Uterus (tissue), 2 donors: Measurements from ENCODE around the gene SMNDC1.

ENCODE experiments used
- CTCF ChIP-seq, 4 experiments: fragments of 200-600 bp in 2 of 4; fragments of 450-650 bp in 2 of 4; sonication (generic) in 2 of 4; IDR thresholded peaks; one replicate each; pipeline ENCODE4 v1.5.1; 2016 to 2019; ENCODE audit warnings: antibody characterized with exemption in 4 of 4, mild to moderate bottlenecking in 2 of 4, moderate library complexity in 1 of 4
- POLR2A ChIP-seq, 2 donors: fragments of 450-650 bp; IDR thresholded peaks; one replicate each; pipeline ENCODE4 v1.6.1; 2016; ENCODE audit warnings: antibody characterized with exemption in 2 of 2, mild to moderate bottlenecking in 1 of 2, moderate library complexity in 1 of 2

GRCh38 chr10:110277591-110277990, 27.1 kb downstream of the SMNDC1 start:
- TF ChIP-seq POLR2A (IDR thresholded peaks at IDR 0.05) (no peak), CTCF (IDR thresholded peaks at IDR 0.05) (no peak)
